WTC11 (cell line): ENCODE data around the gene MAS1. TPM values are rescaled to one million over a fixed set of nuclear protein-coding genes. Genes with fewer than 3 reads are reported as not detected.

Source experiments
- ATAC-seq: fragments of 200-7000 bp; cut with Tn5 transposase; 2 replicates; pipeline ENCODE4 v1.10.0; 2021; ENCODE audit warnings: mild to moderate bottlenecking, moderate library complexity
- CTCF ChIA-PET: fragments of 300-600 bp; sonication (Branson Sonifier 250); formaldehyde crosslinking; loops from one replicate; lab custom pipeline; 2021; ENCODE audit warnings: antibody characterized with exemption; lab: Charles Lee
- POLR2A ChIA-PET: fragments of 350-600 bp; sonication (Branson Sonifier 250); formaldehyde crosslinking; loops from one replicate; lab custom pipeline; 2021; ENCODE audit warnings: antibody characterized with exemption; lab: Charles Lee
- DNase-seq: peaks from one replicate; pipeline ENCODE4 v3.0.0; 2021; ENCODE audit warnings: low spot score
- H3K27ac Mint-ChIP-seq: 2 replicates; pipeline ENCODE4 v1.8.0; 2021; ENCODE audit warnings: mixed read lengths
- H3K27me3 Mint-ChIP-seq: 2 replicates; pipeline ENCODE4 v1.8.0; 2021; ENCODE audit warnings: low read depth, mild to moderate bottlenecking, moderate library complexity, mixed read lengths
- H3K36me3 Mint-ChIP-seq: 2 replicates; pipeline ENCODE4 v1.8.0; 2021; ENCODE audit warnings: mixed read lengths
- H3K4me1 Mint-ChIP-seq: 2 replicates; pipeline ENCODE4 v1.8.0; 2022; ENCODE audit warnings: mixed read lengths
- H3K4me3 Mint-ChIP-seq: 2 replicates; pipeline ENCODE4 v1.8.0; 2021; ENCODE audit warnings: mild to moderate bottlenecking, moderate library complexity, mixed read lengths
- H3K9me3 Mint-ChIP-seq: 2 replicates; pipeline ENCODE4 v1.8.0; 2021; ENCODE audit warnings: mixed read lengths
- ATF1 ChIP-seq: sonication (generic); formaldehyde crosslinking; IDR thresholded peaks from 2 replicates; pipeline ENCODE4 v1.8.1; 2023; ENCODE audit warnings: mild to moderate bottlenecking, moderate library complexity, missing genetic modification reagents
- ATF6 ChIP-seq: sonication (generic); formaldehyde crosslinking; IDR thresholded peaks from 2 replicates; pipeline ENCODE4 v1.8.1; 2023; ENCODE audit warnings: mild to moderate bottlenecking, missing genetic modification reagents
- E2F4 ChIP-seq: sonication (generic); formaldehyde crosslinking; IDR thresholded peaks from 2 replicates; pipeline ENCODE4 v1.8.1; 2022; ENCODE audit warnings: low read depth, mild to moderate bottlenecking, moderate library complexity, missing genetic modification reagents, borderline replicate concordance
- ELF4 ChIP-seq: sonication (generic); formaldehyde crosslinking; IDR thresholded peaks from 2 replicates; pipeline ENCODE4 v1.8.1; 2022; ENCODE audit warnings: low read depth, mild to moderate bottlenecking, moderate library complexity, missing genetic modification reagents
- EMX1 ChIP-seq: fragments of 250-450 bp; sonication (Bioruptor Pico); IDR thresholded peaks from 2 replicates; pipeline ENCODE4 v1.8.0; 2021; ENCODE audit warnings: mild to moderate bottlenecking
- JAZF1 ChIP-seq: fragments of 250-450 bp; sonication (Bioruptor Pico); IDR thresholded peaks from 2 replicates; pipeline ENCODE4 v1.9.0; 2021; ENCODE audit warnings: moderate library complexity, mild to moderate bottlenecking, inconsistent platforms
- JUN ChIP-seq: sonication (generic); formaldehyde crosslinking; IDR thresholded peaks from 2 replicates; pipeline ENCODE4 v1.8.0; 2023; ENCODE audit warnings: mild to moderate bottlenecking, missing genetic modification reagents
- MYBL2 ChIP-seq: sonication (generic); formaldehyde crosslinking; IDR thresholded peaks from 2 replicates; pipeline ENCODE4 v1.8.1; 2023; ENCODE audit warnings: mild to moderate bottlenecking, moderate library complexity, missing genetic modification reagents
- NFE2L1 ChIP-seq: sonication (generic); formaldehyde crosslinking; IDR thresholded peaks from 2 replicates; pipeline ENCODE4 v1.8.1; 2023; ENCODE audit warnings: missing genetic modification reagents
- NR3C1 ChIP-seq: sonication (generic); formaldehyde crosslinking; conservative IDR thresholded peaks from 2 replicates; pipeline ENCODE4 v1.8.1; 2023; ENCODE audit warnings: low read depth, mild to moderate bottlenecking, missing genetic modification reagents
- TCF7 ChIP-seq: sonication (generic); formaldehyde crosslinking; IDR thresholded peaks from 2 replicates; pipeline ENCODE4 v1.8.0; 2022; ENCODE audit warnings: mild to moderate bottlenecking, low read depth, missing genetic modification reagents, moderate library complexity
- USF2 ChIP-seq: sonication (generic); formaldehyde crosslinking; IDR thresholded peaks from 2 replicates; pipeline ENCODE4 v1.8.1; 2023; ENCODE audit warnings: mild to moderate bottlenecking, missing genetic modification reagents, moderate library complexity
- ZNF219 ChIP-seq: sonication (generic); formaldehyde crosslinking; IDR thresholded peaks from 2 replicates; pipeline ENCODE4 v1.8.0; 2023; ENCODE audit warnings: missing genetic modification reagents, mild to moderate bottlenecking, borderline replicate concordance
- ZNF396 ChIP-seq: fragments of 250-450 bp; sonication (Bioruptor Pico); IDR thresholded peaks from 2 replicates; pipeline ENCODE4 v1.8.0; 2021; ENCODE audit warnings: mild to moderate bottlenecking, moderate library complexity, borderline replicate concordance
- ZNF416 ChIP-seq: fragments of 250-450 bp; sonication (Bioruptor Pico); IDR thresholded peaks from 2 replicates; pipeline ENCODE4 v1.9.0; 2021; ENCODE audit warnings: mild to moderate bottlenecking, inconsistent platforms
- ZNF532 ChIP-seq: fragments of 250-450 bp; sonication (Bioruptor Pico); IDR thresholded peaks from 2 replicates; pipeline ENCODE4 v1.9.0; 2021; ENCODE audit warnings: mild to moderate bottlenecking, borderline replicate concordance
- total RNA-seq: library from RNA; stranded (reverse); gene quantifications from 3 replicates; pipeline ENCODE4 v1.2.3, GENCODE V29; 2021

The MAS1 gene
- total RNA-seq, 1 experiment from 2014 or later: 0.68 TPM

- Mint-ChIP-seq H3K36me3 (no peaks in the 10 kb centered on the region), H3K4me3 (no peak overlapping the region), H3K9me3 (peaks cover 3% of the 10 kb centered on the region; the same call in 1 of the 2 replicates), H3K27me3 (peaks cover 3% of the 10 kb centered on the region), H3K27ac (no peak overlapping the region), H3K4me1 (peaks cover 10% of the 10 kb centered on the region)
- TF ChIP-seq ZNF396 (CRISPR knock-in tag) (no peak), E2F4 (no peak)
- ATAC-seq: no peak
- DNase-seq: no peak
- POLR2A ChIA-PET: no interaction called here
- CTCF ChIA-PET: no interaction called here
Observed at GRCh38 chr6:159916237-159916636, 25.4 kb downstream of the MAS1 start.

- Mint-ChIP-seq H3K36me3 (no peaks in the 10 kb centered on the region), H3K27me3 (peaks cover 3% of the 10 kb centered on the region), H3K9me3 (peaks cover 7% of the 10 kb centered on the region; the same call in 1 of the 2 replicates), H3K27ac (no peak overlapping the region), H3K4me1 (peaks cover 10% of the 10 kb centered on the region), H3K4me3 (no peak overlapping the region)
- ChIA-PET CTCF (no interaction called here), POLR2A (no interaction called here)
- ATAC-seq (no peak), DNase-seq (no peak)
- TF ChIP-seq JAZF1 (CRISPR knock-in tag) (no peak), ATF6 (no peak), JUN (CRISPR knock-in tag) (no peak), NR3C1 (no peak), ELF4 (CRISPR knock-in tag) (no peak), ZNF219 (CRISPR knock-in tag) (no peak), ZNF416 (CRISPR knock-in tag) (no peak)
- TF ChIP-seq, all 79 proteins: peak for 0
Observed at GRCh38 chr6:159916752-159917151, 26.0 kb downstream of the MAS1 start.

- DNase-seq (no peak), ATAC-seq (no peak)
- Mint-ChIP-seq H3K9me3 (peaks cover 14% of the 10 kb centered on the region), H3K27ac (no peak overlapping the region), H3K4me3 (no peak overlapping the region), H3K27me3 (no peaks in the 10 kb centered on the region; the same call in 1 of the 2 replicates), H3K36me3 (peaks cover 1% of the 10 kb centered on the region; the same call in 1 of the 2 replicates), H3K4me1 (peaks cover 2% of the 10 kb centered on the region)
- ChIA-PET POLR2A (no interaction called here), CTCF (no interaction called here)
- no peak for TF ChIP-seq ZNF532 (CRISPR knock-in tag)
- TF ChIP-seq USF2 (CRISPR knock-in tag): no peak
- no peak for TF ChIP-seq TCF7 (CRISPR knock-in tag)
- no peak for TF ChIP-seq ATF1
- no peak for TF ChIP-seq NFE2L1 (CRISPR knock-in tag)
- no peak for TF ChIP-seq EMX1 (CRISPR knock-in tag)
- TF ChIP-seq MYBL2 (CRISPR knock-in tag): no peak
- no peak for TF ChIP-seq ZNF396 (CRISPR knock-in tag)
Observed at GRCh38 chr6:159919011-159919511, 28.3 kb downstream of the MAS1 start.
